ENCODE measurements around the gene RO60.

Gene RO60

DNA sequence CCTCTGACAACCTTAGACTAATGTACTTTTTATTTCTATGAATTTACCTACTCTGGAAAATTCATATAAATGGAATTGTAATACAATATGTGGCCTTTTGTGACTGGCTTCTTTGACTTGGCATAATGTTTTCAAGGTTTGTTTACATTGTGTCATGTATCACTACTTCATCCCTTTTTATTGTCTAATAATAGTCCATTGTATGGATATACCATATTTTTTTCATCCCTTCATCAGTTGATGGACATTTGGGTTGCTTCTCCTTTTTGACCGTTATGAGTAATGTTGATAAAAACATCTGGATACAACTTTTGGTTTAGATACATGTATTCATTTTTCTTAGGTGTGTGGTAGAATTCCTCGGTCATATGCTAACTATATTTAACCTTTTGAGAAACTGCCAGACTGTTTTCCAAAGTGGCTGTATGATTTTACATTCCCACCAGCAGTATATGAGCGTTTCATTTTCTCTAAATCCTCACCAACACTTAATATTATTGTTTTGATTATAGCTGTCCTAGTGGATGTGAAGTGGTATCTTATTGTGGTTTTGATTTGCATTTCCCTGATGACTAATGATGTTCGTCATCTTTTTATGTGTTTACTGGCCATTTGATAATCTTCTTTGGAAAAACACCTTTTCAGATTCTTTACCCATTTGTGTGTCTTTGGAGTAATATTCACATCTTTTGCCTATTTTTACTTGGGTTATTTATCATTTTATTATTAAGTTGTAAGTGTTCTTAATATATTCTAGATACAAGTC is 3.5 kb downstream of the RO60 start:
- no peak for DNase-seq

GRCh38 chr1:193065954-193066353 is 6.5 kb downstream of the RO60 start:
- no peak for DNase-seq

GRCh38 chr1:193066606-193067005 is 7.2 kb downstream of the RO60 start:
- DNase-seq = no peak

GRCh38 chr1:193068013-193068412 is 8.6 kb downstream of the RO60 start:
- no peak for DNase-seq

- DNase-seq = no peak
Observed at GRCh38 chr1:193069748-193070385, 10.5 kb downstream of the RO60 start.

- DNase-seq = no peak
Observed at GRCh38 chr1:193070386-193070753, 11.0 kb downstream of the RO60 start.

- DNase-seq = no peak
Observed at GRCh38 chr1:193070942-193071341, 11.5 kb downstream of the RO60 start.

- DNase-seq = no peak
Observed at GRCh38 chr1:193077991-193078390, 18.6 kb downstream of the RO60 start.

- no peak for DNase-seq
Observed at GRCh38 chr1:193079187-193079586, 19.8 kb downstream of the RO60 start.

DNA sequence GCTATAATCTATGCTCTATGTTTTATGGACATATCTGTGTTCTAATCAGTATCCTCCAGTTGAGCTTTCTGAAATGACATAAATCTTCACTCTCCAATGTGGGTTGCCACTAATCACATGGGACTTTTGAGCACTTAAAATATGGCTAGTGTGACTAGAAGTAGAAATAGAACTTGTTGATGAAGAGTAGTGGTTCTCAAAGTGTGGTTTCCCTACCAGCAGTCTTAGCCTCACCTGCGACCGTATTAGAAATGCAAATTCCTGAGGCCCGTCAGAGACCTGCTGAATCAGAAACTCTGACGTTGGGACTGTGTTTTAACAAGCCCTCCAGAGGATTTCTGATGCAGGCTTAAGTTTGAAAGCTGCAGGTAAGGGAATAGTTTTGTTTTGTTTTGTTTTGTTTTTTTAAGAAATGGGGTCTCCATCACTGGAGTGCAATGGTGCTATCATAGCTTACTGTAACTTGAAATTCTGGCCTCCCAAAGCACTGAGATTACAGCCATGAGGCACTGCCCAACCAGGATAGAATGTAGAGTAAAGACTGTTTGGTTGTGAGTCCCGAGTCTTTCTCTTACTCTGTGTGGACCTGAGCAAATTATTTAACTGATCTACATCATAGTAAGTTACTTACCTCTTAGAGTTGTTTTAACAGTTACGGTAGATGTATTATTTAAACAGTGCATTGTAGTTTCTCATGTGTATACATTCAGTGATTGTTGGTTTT is 24.1 kb downstream of the RO60 start:
- no peak for DNase-seq

- no peak for DNase-seq
Observed at GRCh38 chr1:193085263-193085662, 25.9 kb downstream of the RO60 start.

DNA sequence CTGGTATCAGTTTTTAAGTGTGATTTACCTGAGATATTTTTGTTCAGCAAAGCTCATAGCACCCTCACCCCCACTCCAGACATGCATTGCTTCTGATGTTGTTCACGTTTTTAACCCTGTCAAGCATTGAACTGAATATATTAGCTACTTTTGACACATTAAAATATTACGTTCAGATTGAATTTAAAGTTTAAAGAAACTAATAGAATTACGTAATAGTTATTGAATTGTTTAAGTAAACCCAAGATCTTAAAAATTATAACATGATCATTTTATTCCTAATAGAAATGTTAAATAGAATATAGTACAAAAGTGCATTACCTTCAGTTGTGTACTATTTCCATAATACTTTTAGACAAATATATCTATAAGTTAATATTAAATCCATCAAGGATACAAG is 26.9 kb downstream of the RO60 start:
- no peak for DNase-seq

DNA sequence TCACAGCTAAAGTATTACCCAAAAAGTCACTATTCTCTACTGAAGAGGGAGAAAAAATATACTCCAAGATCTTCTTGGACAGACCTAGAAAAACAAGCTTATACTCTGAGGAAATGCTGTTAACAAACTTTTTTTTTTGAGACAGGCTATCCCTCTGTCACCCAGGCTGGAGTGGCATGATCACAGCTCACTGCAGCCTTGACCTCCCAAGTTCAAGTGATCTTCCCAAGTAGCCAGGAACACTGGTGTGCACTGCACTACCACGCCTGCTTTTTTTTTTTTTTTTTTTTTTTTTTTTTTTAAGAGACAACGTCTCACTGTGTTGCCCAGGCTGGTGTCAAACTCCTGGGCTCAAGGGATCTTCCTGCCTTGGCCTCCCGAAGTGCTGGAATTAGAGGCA is 28.5 kb downstream of the RO60 start:
- DNase-seq = no peak

DNA sequence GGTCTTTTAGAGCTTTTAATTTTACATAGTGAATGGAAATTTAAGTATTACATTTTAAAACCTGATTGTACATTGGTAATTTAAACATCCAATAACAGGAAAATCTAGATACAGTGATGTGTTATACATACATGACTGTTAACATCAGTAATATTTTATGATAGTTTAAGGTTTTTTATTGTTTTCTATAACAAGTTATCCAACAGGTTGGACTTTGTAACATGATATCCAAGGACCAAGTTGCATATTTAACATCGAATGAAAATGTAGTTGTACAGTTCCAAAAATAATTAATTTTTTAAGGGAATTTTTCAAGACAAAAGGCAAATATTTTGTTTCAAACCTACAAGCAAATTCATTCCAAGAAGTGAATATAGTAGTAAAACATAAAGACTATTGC is 31.5 kb downstream of the RO60 start:
- no peak for DNase-seq

DNA sequence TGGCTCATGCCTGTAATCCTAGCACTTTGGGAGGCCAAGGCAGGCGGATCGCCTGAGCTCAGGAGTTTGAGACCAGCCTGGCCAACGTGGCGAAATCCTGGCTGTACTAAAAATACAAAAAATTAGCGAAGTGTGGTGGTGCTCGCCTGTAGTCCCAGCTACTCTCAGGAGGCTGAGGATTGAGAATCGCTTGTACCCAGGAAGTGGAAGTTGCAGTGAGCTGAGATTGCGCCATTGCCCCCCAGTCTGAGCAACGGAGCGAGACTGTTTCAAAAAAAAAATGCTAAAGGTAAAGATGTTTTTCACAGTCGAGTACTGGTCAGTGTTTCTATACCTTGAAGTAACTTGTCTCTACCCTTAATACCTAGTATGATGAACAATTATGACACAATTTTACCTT is 34.7 kb downstream of the RO60 start:
- DNase-seq = no peak

- DNase-seq = no peak
Observed at GRCh38 chr1:193102662-193103061, 43.2 kb downstream of the RO60 start.

DNA sequence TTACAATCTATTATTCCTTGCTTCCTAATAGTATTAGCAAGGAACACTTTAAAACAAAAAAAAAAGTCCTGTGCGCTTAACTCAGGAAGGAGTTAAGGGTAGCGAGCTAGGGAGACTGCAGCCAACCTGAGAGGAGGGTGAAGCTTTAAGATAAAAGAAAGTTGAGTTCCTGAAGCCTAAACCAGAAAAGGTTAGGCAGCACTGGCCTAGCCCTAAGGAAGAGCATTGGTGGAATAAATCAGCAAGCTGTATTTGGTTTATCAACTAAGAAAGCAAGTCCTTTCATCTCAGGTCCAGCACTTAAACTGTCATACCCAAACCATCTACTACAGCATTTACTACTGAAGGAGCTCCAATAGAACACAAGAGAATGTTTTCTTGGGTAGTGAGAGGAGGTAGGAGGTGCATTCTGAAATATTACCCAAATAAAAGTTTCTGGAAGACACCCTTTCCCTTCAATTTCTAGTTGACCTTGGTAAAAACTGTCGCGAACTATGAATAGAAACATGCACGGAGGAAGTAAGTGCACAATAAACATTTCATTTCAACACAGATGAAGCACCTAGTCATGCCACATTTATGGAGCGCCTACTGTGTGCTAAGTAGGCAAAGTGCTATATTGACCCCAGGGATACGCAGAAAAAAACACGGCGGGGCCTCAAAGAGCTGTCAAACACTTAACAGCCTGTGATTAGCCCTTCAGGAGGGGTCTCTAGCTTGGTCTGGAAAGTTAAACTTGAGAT is 44.5 kb downstream of the RO60 start:
- no peak for DNase-seq

DNA sequence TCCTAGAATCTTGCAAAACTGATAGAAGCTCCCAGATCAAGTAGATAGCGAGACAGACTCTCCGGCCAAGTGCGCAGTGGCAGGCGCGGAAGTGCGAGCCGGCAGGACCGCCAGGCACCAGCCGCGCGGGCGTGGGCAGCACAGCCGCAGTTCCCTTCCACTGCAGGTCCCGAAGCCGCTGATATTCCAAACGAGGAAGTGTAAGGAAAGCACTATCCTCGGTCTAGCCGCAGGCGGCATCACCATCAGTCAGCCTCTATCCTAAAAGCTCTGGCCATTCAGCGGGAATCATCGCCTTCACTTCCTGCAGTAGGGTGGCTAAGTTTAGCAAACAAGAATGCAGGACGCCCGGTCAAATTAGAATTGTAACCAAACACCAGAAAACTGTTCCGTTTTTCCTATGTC is 45.1 kb downstream of the RO60 start:
- no peak for DNase-seq

DNA sequence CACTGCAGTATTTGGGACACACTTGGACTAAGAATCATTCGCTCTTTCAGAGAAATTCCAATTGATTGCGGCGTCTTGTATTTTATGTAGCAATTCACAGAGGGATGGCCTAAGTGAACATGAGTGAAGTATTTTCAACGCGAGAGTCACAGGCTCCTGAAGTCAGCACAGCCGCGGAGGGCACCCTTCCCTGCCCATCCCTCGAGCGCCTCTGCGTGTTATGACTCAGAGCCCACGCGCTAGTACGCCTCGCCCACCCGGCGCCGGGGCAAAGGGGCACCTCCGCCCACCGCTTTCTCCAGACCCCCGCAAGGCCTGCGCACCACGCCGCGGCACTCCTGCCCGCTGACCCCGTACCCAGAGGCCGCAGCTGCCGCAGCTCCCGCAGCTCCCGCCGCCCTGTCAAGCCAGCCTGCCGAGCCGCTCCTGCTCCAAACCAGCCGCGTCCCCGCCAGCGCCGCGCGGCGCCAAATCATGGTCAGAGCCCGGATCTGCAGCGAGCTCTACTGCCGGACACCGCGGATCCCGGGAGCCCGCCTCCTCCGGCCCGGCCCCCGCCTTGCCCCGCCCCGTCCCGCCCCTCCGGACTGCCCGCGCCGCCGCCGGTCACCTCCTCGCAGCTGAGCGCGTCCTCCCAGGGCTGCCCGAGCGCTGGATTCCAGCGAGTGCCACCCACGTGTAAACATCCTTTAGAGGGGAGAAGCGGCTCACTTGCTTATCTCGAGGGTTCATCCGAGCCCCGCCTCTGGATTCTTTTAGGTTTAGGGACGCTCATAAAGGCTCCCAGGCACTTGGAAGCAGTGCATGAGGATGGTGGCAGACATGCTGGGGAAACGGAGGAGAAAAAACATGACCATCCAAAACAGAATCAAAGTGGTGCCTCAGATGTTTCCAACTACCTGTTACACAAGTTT is 45.8 kb downstream of the RO60 start, which contains the start of gene GLRX2:
GLRX2 (minus strand) TSS at position 508 of the 914 bp plus-strand sequence; CDS start at position 476, 32 bp downstream.
- peak; percentile 75 for DNase-seq

GRCh38 chr1:193105821-193106177 is 46.4 kb downstream of the RO60 start:
- DNase-seq = no peak

- DNase-seq = no peak
Observed at GRCh38 chr1:193108471-193108870, 49.1 kb downstream of the RO60 start.

Measured in GDM1 (cell line).